ENCODE measurements around the gene SKA1. TPM values are rescaled to one million over a fixed set of nuclear protein-coding genes. Genes with fewer than 3 reads are reported as not detected.

The SKA1 gene
- total and polyA plus RNA-seq, 9 of the 15 experiments (the other 6 are each of a cell fraction or from before 2014, with no cell fraction given), result 27.8 to 67.2 (median 41.9) TPM

DNA sequence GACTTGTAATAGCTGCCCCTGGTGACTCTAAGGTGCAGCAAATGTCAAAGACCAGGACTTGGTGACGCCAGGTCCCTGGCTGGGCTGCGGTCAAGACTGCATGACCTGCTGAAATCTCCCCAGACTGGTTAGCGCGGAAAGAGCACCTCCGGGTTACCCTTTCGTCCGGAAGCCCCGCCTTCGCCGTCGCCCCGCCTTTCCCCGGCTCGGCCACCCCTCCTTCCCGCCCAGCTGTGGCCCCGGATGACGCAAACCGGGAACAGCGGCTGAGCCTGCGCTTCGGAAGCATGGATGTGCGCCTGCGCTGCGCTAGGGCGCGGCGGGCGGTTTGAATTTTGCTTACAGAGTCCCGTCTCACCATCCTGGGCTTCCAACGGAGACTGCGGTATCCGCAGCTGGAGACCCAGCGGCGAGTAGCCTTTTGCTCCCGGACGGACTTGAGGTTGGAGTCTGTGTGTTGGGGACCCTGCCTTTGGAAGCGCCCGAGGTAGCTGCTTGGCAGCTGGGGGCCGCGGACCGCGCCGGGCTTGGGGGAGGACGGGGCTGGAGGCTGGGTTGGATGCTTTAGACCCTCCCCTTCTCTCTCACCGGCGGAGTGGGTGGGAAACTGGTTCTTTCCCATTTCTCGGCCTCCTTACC is at the start of gene SKA1 (continued):
- TF ChIP-seq, protein P1, sequence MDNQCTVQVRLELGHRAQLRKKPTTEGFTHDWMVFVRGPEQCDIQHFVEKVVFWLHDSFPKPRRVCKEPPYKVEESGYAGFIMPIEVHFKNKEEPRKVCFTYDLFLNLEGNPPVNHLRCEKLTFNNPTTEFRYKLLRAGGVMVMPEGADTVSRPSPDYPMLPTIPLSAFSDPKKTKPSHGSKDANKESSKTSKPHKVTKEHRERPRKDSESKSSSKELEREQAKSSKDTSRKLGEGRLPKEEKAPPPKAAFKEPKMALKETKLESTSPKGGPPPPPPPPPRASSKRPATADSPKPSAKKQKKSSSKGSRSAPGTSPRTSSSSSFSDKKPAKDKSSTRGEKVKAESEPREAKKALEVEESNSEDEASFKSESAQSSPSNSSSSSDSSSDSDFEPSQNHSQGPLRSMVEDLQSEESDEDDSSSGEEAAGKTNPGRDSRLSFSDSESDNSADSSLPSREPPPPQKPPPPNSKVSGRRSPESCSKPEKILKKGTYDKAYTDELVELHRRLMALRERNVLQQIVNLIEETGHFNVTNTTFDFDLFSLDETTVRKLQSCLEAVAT (IDR thresholded peaks at IDR 0.05), result 0 out of 4 replicates have a peak, but pooled peaks have one; percentile 21 to 22
- TF ChIP-seq, protein P2, sequence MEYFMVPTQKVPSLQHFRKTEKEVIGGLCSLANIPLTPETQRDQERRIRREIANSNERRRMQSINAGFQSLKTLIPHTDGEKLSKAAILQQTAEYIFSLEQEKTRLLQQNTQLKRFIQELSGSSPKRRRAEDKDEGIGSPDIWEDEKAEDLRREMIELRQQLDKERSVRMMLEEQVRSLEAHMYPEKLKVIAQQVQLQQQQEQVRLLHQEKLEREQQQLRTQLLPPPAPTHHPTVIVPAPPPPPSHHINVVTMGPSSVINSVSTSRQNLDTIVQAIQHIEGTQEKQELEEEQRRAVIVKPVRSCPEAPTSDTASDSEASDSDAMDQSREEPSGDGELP (CRISPR knock-in tag; IDR thresholded peaks at IDR 0.05; ENCODE audit: borderline replicate concordance), result peak; percentile 99
- TF ChIP-seq ATF1 (CRISPR knock-in tag; IDR thresholded peaks at IDR 0.05) (no peak), ATF1 (tag; IDR thresholded peaks at IDR 0.05) (peak; percentile 67), HOXB6 (CRISPR knock-in tag; IDR thresholded peaks at IDR 0.05; ENCODE audit: borderline replicate concordance) (no peak), TBP (optimal IDR thresholded peaks at IDR 0.05; ENCODE audit: low read depth, low read length) (peak; percentile 93), PRPF4 (IDR thresholded peaks at IDR 0.05; ENCODE audit: insufficient read depth, low read depth, low read length, poor library complexity, severe bottlenecking) (no peak), EP400 (IDR thresholded peaks at IDR 0.05) (peak; percentile 48), STAT6 (CRISPR knock-in tag; IDR thresholded peaks at IDR 0.05) (0 out of 2 replicates have a peak, but pooled peaks have one; percentile 72), SAP30 (IDR thresholded peaks at IDR 0.05; ENCODE audit: borderline replicate concordance, insufficient read depth, low read depth, low read length, poor library complexity, severe bottlenecking) (peak; percentile 97)
- TF ChIP-seq, protein P3, sequence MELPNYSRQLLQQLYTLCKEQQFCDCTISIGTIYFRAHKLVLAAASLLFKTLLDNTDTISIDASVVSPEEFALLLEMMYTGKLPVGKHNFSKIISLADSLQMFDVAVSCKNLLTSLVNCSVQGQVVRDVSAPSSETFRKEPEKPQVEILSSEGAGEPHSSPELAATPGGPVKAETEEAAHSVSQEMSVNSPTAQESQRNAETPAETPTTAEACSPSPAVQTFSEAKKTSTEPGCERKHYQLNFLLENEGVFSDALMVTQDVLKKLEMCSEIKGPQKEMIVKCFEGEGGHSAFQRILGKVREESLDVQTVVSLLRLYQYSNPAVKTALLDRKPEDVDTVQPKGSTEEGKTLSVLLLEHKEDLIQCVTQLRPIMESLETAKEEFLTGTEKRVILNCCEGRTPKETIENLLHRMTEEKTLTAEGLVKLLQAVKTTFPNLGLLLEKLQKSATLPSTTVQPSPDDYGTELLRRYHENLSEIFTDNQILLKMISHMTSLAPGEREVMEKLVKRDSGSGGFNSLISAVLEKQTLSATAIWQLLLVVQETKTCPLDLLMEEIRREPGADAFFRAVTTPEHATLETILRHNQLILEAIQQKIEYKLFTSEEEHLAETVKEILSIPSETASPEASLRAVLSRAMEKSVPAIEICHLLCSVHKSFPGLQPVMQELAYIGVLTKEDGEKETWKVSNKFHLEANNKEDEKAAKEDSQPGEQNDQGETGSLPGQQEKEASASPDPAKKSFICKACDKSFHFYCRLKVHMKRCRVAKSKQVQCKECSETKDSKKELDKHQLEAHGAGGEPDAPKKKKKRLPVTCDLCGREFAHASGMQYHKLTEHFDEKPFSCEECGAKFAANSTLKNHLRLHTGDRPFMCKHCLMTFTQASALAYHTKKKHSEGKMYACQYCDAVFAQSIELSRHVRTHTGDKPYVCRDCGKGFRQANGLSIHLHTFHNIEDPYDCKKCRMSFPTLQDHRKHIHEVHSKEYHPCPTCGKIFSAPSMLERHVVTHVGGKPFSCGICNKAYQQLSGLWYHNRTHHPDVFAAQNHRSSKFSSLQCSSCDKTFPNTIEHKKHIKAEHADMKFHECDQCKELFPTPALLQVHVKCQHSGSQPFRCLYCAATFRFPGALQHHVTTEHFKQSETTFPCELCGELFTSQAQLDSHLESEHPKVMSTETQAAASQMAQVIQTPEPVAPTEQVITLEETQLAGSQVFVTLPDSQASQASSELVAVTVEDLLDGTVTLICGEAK (IDR thresholded peaks at IDR 0.05), result 0 out of 2 replicates have a peak, but pooled peaks have one; percentile 33
- TF ChIP-seq, protein P3 (CRISPR knock-in tag; IDR thresholded peaks at IDR 0.05), result no peak
